Measurements from ENCODE around the gene RPL21.

DNA sequence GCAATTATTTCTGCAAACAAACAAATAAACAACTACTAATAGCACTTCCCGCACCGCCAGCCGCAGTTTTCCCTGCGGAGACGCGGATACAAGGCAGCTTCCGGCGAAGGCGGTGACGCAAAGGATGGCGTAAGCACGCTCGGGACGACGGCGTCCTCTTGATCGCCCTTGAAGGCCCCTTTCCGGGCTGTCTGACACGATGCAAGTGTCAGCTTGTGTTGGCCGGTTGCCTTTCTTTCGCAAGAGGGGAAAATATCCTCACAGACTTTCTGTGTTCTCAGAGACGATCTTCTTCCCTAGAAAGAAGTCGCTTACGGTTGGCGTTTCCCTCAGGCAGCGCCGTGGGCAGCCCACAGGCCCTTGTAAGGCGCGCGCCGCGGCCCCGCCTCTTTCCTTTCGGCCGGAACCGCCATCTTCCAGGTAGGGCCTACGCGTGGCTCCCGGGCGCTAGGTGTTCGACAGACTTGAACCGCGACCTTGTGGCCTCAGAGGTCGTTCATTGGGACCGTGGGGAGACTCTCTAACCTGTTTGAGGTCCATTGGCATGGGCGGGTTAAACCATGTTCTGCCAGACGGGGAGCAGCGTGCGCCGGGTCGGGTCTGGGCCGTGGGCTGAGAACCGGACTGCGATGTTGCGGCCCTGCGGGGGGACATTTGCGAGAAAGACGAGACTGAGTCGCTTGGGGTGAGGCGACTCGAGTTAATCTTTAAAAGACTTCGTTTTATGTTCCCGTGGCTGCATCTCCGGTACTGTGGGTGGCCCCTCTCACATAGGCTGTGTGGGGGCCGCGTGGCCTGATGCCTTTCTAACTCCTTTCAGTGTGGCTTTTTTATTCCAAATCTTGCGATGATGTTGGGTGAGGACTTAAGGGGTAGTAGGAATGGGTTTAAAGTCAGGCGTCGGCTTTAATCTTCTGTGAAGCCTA is at the start of gene RPL21:
- TF ChIP-seq, protein P1, sequence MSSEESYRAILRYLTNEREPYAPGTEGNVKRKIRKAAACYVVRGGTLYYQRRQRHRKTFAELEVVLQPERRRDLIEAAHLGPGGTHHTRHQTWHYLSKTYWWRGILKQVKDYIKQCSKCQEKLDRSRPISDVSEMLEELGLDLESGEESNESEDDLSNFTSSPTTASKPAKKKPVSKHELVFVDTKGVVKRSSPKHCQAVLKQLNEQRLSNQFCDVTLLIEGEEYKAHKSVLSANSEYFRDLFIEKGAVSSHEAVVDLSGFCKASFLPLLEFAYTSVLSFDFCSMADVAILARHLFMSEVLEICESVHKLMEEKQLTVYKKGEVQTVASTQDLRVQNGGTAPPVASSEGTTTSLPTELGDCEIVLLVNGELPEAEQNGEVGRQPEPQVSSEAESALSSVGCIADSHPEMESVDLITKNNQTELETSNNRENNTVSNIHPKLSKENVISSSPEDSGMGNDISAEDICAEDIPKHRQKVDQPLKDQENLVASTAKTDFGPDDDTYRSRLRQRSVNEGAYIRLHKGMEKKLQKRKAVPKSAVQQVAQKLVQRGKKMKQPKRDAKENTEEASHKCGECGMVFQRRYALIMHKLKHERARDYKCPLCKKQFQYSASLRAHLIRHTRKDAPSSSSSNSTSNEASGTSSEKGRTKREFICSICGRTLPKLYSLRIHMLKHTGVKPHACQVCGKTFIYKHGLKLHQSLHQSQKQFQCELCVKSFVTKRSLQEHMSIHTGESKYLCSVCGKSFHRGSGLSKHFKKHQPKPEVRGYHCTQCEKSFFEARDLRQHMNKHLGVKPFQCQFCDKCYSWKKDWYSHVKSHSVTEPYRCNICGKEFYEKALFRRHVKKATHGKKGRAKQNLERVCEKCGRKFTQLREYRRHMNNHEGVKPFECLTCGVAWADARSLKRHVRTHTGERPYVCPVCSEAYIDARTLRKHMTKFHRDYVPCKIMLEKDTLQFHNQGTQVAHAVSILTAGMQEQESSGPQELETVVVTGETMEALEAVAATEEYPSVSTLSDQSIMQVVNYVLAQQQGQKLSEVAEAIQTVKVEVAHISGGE (tag by site-specific recombination; conservative IDR thresholded peaks at IDR 0.05; ENCODE audit: low read depth) = peak; percentile 45; the same call in 1 of the 2 replicates
- TF ChIP-seq YY1 (tag by site-specific recombination; IDR thresholded peaks at IDR 0.05) (peak; percentile 87), SCRT1 (tag by site-specific recombination; IDR thresholded peaks at IDR 0.05; ENCODE audit: borderline replicate concordance) (no peak), ZBTB26 (tag by site-specific recombination; optimal IDR thresholded peaks at IDR 0.05) (peak; percentile 83), INSM2 (tag by site-specific recombination; IDR thresholded peaks at IDR 0.05) (no peak), GLI4 (tag by site-specific recombination; IDR thresholded peaks at IDR 0.05) (0 out of 2 replicates have a peak, but pooled peaks have one; percentile 24), RBAK (tag by site-specific recombination; IDR thresholded peaks at IDR 0.05) (no peak)
- TF ChIP-seq, protein P2, sequence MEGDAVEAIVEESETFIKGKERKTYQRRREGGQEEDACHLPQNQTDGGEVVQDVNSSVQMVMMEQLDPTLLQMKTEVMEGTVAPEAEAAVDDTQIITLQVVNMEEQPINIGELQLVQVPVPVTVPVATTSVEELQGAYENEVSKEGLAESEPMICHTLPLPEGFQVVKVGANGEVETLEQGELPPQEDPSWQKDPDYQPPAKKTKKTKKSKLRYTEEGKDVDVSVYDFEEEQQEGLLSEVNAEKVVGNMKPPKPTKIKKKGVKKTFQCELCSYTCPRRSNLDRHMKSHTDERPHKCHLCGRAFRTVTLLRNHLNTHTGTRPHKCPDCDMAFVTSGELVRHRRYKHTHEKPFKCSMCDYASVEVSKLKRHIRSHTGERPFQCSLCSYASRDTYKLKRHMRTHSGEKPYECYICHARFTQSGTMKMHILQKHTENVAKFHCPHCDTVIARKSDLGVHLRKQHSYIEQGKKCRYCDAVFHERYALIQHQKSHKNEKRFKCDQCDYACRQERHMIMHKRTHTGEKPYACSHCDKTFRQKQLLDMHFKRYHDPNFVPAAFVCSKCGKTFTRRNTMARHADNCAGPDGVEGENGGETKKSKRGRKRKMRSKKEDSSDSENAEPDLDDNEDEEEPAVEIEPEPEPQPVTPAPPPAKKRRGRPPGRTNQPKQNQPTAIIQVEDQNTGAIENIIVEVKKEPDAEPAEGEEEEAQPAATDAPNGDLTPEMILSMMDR (tag by site-specific recombination; IDR thresholded peaks at IDR 0.05) = no peak
